Skin epidermis (tissue), 12 donors: Measurements from ENCODE around the gene ZNF74.
A peak's percentile ranks its signal among the peaks of the same experiment; 100 is the strongest.
"Not testable (repeated sequence)": the region's sequence is repeated elsewhere in the genome, so short reads cannot be mapped to it uniquely, and the experiment has no call there.

Source experiments
- H3K27ac ChIP-seq, 21 experiments: fragments of 200-600 bp; sonication (generic) in 11 of 21; one replicate each; pipeline ENCODE4 v1.5.0; 2020; ENCODE audit warnings: mild to moderate bottlenecking in 3 of 21, inconsistent platforms in 2 of 21, moderate library complexity in 2 of 21
- H3K4me3 ChIP-seq, 7 experiments: fragments of 200-600 bp; sonication (generic) in 2 of 7; one replicate each; pipeline ENCODE4 v1.5.0; 2020; ENCODE audit warnings: inconsistent platforms in 2 of 7, mild to moderate bottlenecking in 2 of 7, moderate library complexity in 1 of 7

The ZNF74 gene

DNA sequence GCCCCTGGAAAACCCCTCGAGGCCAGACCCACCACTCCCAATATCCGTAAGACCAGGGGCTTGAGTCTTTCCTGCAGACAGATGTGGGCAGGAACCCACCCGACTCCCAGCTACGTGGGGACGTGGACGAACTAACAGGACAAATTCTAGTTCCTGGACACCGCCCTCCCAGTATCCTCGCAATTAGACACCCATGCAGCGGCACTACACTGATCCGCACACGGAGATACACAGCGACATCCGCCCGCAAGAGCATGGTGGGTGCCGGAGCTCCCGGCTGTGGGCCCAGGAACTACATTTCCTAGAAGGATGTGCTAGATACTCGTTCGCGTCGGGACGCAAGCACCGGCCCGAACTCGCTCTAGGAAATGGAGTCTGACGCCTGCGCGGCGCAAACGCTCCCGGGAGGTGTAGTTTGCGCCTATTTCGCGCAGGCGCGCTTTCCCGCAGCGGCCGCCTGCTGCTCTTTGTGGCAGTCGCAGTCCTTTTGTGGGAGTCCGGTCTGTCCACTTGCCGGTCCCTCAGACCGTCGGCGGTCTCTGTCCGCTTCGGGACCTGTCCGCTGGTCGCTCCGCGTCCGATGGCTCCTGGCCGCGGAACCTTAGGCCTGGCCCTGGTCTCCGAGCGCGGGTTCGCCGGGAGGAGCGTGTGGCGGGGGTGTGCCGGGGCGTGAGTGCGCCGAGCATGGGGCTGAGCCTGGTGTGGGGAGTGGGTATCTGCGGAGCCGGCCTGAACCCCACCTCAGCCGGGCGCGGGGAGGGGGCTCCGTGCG, at the start of gene ZNF74:
ZNF74 (plus strand) TSS at position 447 of the 772 bp plus-strand sequence. CDS start 478 bp downstream, outside the sequence.
- Histone ChIP-seq H3K27ac (peak within 1 kb of the TSS in 19 of 21 experiments; percentile 54 to 90 (median 81)), H3K4me3 (peak within 1 kb of the TSS; percentile 64 to 89 (median 77))

DNA sequence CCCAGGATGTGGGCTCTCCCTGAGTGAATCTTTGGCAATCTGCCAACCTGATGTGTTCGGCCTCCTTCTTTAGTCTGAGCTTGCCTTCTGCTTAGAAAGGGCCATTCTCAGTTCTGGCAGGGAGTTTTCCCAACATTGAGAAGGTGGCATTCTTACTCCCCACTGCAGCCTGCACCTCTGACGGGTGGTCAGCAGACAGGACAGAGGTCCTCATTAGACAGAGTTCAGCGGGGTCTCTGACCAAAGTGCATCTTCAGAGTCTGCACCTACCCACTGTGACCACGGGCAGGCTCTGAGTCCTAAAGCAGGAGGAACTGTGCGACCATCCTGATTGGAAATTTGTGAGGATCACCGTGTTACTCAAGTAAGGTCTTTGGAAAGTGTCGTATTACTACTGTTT, 47.4 kb upstream of the ZNF74 start:
- not testable (repeated sequence) for H3K4me3 ChIP-seq, H3K27ac ChIP-seq

DNA sequence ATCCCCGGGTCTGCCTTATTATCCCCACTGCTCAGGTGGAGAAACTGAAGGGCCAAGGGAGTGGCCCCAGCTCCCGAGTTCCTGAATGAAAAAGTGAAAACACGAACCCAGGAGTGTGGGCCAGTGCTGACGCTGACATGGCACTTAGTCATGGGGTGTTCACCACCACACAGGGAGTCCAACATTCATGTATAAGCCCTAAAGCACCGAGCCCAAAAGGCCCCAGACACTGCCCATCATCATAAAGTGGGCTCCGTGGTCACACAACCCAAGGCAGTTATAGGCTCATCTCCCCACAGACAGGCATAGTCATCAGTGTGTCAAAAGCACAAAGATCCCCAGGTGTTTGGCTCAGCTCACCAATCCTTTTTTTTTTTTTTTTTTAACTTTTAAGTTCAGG, 41.4 kb upstream of the ZNF74 start:
- not testable (repeated sequence) for H3K27ac ChIP-seq, H3K4me3 ChIP-seq

DNA sequence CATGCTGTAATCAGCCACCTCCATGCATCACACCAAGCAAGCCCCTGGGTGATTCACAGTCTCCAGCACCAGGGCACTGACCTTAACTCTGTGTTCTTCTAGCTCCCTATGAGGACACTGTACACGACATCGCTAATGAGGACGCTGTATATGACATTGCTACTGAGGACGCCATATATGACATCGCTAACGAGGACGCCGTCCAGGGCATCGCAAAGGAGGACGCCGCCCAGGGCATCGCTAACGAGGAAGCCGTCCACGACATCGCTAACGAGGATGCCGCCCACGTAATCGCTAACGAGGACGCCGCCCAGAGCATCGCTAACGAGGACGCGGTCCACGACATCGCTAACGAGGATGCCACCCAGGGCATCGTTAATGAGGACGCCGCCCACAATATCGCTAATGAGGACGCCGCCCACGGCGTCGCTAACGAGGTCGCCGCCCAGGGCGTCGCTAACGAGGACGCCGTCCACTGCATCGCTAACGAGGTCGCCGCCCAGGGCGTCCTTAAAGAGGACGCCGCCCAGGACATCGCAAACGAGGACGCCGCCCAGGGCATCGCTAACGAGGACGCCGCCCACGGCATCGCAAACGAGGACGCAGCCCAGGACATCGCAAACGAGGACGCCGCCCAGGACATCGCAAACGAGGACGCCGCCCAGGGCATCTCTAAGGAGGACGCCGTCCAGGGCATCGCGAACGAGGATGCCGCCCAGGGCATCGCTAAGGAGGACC, 39.5 kb upstream of the ZNF74 start:
- no peak overlapping the region for H3K4me3 ChIP-seq
- no peak overlapping the region for H3K27ac ChIP-seq

DNA sequence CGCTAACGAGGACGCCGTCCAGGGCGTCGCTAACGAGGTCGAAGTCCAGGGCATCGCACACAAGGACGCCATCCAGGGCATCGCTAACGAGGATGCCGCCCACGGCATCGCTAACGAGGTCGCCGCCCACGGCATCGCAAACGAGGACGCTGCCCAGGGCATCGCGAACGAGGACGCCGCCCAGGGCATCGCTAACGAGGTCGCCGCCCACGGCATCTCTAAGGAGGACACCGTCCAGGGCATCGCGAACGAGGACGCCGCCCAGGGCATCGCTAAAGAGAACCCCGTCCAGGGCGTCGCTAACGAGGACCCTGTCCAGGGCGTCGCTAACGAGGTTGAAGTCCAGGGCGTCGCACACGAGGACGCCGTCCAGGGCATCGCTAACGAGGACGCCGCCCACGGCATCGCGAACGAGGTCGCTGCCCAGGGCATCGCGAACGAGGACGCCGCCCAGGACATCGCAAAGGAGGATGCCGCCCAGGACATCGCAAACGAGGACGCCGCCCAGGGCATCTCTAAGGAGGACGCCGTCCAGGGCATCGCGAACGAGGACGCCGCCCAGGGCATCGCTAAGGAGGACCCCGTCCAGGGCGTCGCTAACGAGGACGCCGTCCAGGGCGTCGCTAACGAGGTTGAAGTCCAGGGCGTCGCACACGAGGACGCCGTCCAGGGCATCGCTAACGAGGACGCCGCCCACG, 37.9 kb upstream of the ZNF74 start:
- not testable (repeated sequence) for H3K4me3 ChIP-seq, H3K27ac ChIP-seq

DNA sequence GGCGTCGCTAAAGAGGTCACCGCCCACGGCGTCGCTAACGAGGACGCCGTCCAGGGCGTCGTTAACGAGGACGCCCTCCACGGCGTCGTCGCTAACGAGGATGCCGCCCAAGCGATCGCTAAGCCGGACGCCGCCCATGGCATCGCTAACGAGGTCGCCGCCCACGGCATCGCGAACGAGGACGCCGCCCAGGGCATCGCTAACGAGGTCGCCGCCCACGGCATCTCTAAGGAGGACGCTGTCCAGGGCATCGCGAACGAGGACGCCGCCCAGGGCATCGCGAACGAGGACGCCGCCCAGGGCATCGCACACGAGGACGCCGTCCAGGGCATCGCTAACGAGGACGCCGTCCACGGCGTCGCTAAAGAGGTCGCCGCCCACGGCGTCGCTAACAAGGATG, 37.0 kb upstream of the ZNF74 start:
- H3K4me3 ChIP-seq, H3K27ac ChIP-seq: not testable (repeated sequence)

DNA sequence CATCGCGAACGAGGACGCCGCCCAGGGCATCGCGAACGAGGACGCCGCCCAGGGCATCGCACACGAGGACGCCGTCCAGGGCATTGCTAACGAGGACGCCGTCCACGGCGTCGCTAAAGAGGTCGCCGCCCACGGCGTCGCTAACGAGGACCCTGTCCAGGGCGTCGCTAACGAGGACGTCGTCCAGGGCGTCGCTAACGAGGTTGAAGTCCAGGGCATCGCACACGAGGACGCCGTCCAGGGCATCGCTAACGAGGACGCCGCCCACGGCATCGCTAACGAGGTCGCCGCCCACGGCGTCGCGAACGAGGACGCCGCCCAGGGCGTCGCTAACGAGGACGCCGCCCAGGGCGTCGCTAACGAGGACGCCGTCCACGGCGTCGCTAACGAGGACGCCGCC, 36.0 kb upstream of the ZNF74 start:
- not testable (repeated sequence) for H3K27ac ChIP-seq, H3K4me3 ChIP-seq

DNA sequence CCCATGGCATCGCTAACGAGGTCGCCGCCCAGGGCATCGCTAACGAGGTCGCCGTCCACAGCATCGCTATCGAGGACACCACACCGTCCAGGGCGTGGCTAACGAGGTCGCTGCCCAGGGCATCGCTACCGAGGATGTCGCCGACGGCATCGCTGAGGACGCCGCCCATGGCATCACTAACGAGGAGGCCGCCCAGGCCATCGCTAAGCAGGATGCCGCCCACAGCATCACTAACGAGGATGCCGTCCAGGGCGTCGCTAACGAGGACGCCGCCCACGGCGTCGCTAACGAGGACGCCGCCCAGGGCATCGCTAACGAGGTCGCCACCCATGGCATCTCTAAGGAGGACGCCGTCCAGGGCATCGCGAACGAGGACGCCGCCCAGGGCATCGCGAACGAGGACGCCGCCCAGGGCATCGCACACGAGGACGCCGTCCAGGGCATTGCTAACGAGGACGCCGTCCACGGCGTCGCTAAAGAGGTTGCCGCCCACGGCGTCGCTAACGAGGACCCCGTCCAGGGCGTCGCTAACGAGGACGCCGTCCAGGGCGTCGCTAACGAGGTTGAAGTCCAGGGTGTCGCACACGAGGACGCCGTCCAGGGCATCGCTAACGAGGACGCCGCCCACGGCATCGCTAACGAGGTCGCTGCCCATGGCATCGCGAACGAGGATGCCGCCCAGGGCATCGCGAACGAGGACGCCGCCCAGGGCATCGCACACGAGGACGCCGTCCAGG, 35.3 kb upstream of the ZNF74 start:
- H3K27ac ChIP-seq, H3K4me3 ChIP-seq: not testable (repeated sequence)

DNA sequence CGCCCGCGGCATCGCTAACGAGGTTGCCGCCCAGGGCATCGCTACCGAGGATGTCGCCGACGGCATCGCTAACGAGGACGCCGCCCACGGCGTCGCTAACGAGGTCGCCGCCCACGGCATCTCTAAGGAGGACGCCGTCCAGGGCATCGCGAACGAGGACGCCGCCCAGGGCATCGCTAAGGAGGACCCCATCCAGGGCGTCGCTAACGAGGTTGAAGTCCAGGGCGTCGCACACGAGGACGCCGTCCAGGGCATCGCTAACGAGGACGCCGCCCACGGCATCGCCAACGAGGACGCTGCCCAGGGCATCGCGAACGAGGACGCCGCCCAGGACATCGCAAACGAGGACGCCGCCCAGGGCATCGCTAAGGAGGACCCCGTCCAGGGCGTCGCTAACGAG, 33.7 kb upstream of the ZNF74 start:
- H3K4me3 ChIP-seq, H3K27ac ChIP-seq: not testable (repeated sequence)

DNA sequence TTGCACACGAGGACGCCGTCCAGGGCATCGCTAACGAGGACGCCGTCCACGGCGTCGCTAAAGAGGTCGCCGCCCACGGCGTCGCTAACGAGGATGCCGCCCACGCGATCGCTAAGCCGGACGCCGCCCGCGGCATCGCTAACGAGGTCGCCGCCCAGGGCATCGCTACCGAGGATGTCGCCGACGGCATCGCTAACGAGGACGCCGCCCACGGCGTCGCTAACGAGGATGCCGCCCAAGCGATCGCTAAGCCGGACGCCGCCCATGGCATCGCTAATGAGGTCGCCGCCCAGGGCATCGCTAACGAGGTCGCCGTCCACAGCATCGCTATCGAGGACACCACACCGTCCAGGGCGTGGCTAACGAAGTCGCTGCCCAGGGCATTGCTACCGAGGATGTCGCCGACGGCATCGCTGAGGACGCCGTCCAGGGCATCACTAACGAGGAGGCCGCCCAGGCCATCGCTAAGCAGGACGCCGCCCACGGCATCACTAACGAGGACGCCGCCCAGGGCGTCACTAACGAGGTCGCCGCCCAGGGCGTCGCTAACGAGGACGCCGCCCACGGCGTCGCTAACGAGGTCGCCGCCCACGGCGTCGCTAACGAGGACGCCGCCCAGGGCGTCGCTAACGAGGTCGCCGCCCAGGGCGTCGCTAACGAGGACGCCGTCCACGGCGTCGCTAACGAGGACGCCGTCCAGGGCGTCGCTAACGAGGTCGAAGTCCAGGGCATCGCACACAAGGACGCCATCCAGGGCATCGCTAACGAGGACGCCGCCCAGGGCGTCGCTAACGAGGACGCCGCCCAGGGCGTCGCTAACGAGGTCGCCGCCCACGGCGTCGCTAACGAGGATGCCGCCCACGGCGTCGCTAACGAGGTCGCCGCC, 32.8 kb upstream of the ZNF74 start:
- H3K27ac ChIP-seq, H3K4me3 ChIP-seq: not testable (repeated sequence)

DNA sequence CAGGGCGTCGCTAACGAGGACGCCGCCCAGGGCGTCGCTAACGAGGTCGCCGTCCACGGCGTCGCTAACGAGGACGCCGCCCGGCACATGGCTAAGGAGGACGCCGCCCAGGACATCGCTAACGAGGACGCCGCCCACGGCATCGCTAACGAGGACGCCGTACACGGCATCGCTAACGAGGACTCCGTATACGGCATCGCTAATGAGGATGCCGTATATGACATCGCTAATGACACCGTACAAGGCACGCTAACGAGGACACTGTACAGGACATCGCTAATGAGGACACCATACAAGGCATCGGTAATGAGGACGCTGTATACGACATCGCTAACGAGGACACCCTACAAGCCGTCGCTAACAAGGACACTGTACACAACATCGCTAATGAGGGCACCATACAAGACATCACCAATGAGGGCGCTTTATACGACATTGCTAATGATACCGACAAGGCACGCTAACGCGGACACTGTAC, 32.2 kb upstream of the ZNF74 start:
- not testable (repeated sequence) for H3K27ac ChIP-seq, H3K4me3 ChIP-seq

DNA sequence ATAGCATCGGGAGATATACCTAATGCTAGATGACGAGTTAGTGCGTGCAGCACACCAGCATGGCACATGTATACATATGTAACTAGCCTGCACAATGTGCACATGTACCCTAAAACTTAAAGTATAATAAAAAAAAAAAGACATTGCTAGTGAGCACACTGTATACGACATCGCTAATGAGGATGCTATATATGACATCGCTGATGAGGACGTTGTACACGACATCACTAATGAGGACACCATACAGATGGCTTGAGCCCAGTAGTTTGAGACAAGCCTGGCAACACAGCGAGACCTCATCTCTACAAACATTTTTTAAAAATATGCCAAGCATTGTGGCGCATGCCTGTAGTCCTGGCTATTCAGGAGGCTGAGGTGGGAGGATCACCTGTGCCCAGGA, 31.5 kb upstream of the ZNF74 start:
- H3K27ac ChIP-seq, H3K4me3 ChIP-seq: not testable (repeated sequence)

DNA sequence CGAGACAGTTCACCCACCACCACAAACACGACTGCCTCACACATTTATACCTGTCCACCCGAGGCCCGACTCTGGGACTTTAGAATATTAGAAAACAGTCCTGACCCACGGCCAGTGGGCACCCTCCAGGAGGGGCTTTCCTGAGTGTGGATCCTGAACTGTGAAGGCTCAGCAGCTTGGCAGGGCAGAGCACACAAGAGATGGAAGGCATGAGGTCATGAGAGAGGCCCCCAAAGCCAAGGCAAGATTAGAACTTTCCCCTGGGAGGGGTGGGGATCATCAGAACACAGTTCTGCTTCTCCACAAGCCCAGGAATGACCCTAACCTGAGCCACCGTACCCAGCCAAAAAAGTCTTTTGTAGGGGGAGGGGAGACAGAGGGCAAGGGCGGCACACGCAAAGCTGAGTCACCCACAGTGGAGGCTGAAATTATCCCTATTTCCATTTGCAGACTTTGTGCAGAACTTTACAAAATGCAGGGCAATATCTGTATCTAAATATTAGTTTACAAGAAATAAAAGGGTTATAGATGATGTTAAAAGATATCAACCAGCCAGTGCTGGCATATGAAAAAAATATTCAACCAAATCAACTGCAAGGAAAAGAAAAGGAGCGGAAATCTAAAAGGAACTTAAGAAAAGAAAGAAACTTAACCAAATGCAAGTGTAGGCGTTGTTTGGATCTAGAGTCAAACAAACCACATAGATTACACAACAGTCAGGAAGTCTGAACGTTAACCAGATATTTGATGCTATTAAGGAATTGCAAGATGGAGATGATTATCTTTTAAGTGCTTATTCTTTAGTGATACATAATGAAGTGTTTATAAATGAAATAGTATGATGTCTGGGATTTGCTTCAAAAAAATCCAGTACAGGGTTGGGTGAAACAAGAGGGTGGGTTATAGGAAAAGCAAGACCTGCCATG, 29.4 kb upstream of the ZNF74 start:
- peak overlapping the region in 6 of 21 experiments; percentile 37 to 78 (median 54) for H3K27ac ChIP-seq
- not testable (repeated sequence) for H3K4me3 ChIP-seq

DNA sequence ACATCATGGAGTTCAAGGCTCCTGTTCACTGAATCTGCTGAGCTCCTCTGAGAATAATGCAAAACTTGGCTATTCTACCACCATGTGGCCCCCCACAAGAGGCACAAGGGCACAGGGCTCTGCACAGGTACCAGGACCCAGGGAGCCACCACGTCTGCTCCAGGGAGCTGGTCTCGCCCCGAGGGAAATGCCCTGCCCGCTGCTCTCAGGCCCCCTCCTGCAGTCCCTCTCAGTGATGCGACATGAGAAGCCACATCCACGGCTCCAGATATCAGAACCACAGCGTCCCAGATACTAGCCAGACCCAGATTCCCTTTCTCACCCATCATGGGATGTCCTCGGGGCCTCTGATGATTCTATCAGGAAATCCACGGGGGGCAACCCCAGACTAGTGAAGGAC, 27.1 kb upstream of the ZNF74 start:
- H3K4me3 ChIP-seq, H3K27ac ChIP-seq: not testable (repeated sequence)

DNA sequence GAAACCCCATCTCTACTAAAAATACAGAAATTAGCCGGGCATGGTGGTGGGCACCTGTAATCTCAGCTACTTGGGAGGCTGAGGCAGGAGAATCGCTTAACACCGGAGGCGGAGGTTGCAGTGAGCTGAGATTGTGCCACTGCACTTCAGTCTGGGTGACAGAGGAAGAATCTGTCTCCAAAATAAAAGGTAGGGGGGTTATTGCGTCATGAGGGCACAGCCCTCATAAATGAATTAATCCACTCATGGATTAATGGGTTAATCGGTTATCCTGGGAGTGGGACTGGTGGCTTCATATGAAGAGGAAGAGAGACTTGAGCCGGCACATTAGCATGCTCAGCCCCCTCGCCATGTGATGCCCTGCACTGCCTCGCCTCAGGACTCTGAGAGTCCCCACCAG, 25.1 kb upstream of the ZNF74 start:
- not testable (repeated sequence) for H3K4me3 ChIP-seq, H3K27ac ChIP-seq

DNA sequence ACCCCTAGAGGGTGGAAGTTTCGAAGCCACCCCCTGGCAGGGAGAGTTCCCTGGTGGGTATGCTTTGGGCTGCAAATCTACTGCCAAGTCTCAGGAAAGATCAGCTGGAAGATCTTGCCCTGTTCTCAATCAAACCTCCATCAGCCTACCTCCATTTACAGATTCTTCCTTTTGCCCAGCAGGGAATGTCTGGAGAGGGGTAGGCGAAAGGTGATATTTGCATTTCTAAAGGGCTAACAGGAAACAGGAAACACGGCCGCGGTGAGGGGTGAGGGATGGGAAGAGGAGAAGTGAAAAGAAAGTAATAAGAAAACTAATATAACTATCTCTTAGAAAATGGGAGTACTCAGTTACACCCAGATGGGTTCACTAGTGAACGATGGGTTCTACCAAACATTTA, 22.3 kb upstream of the ZNF74 start:
- H3K4me3 ChIP-seq, H3K27ac ChIP-seq: not testable (repeated sequence)

DNA sequence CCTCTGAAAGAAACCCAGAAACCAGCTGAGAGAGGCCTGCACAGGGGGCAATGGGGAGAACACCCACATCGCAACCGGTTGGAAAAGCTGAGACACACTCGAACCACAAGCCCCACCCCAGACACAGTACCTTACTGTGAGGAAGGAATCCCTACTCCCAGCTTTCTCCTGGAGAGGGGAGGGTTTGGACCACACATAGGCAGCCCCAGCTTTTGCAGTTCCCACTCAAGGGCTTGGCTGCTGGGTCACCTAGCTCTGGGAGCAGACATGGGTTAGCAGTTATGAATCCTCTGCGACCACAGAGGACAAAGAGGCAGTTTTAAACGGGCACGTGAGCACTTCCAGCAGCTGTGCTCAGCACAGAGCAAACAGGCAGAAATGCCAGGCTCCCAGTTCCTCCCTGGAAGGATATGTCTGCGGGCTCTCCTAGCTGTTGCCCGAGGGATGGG, 21.5 kb upstream of the ZNF74 start:
- not testable (repeated sequence) for H3K4me3 ChIP-seq, H3K27ac ChIP-seq

DNA sequence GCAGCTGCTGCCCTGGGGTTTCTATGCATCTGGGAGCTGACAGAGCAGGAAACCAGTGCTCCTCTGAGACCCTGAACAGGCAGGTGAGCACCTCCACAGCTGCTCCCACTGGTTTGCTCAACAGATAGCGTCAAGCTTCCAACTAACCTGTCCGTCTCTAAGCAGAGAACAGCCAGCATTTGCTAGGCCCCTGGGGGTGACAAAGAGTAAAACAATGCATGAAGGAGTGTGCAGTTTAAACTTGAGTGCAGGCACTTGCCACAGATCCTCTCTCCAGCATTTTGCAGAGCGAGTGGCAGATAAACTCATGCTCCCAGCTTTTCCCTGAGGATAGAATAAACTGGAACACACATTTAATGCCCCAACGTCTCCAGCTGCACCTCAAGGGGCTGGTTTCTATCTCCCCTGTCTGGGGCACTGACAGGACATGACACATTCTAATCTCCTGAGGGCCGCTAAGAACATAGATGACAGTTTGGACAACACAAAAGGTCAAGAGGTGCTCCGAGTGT, 20.7 kb upstream of the ZNF74 start:
- H3K27ac ChIP-seq, H3K4me3 ChIP-seq: not testable (repeated sequence)
